Measurements from ENCODE around the gene CPNE2.

GRCh38 chr16:57165483-57165882, 73.1 kb downstream of the CPNE2 start:
- no peak for TF ChIP-seq POLR2A (IDR thresholded peaks at IDR 0.05)
- no peak for TF ChIP-seq CTCF (IDR thresholded peaks at IDR 0.05)

All from vagina (tissue), 2 donors.